GM18499 (cell line): ENCODE results near the gene COL5A3.
"Not testable (repeated sequence)": the region's sequence is repeated elsewhere in the genome, so short reads cannot be mapped to it uniquely, and the experiment has no call there.

Source experiments
- ATAC-seq: cut with Tn5 transposase; IDR thresholded peaks from one replicate; pipeline ENCODE4 v1.9.1; 2021; ENCODE audit warnings: moderate number of reproducible peaks; ENCODE audit not compliant: insufficient read depth, unreplicated experiment

The COL5A3 gene

GRCh38 chr19:9941671-9942070 is 68.6 kb downstream of the COL5A3 start:
- no peak for ATAC-seq

DNA sequence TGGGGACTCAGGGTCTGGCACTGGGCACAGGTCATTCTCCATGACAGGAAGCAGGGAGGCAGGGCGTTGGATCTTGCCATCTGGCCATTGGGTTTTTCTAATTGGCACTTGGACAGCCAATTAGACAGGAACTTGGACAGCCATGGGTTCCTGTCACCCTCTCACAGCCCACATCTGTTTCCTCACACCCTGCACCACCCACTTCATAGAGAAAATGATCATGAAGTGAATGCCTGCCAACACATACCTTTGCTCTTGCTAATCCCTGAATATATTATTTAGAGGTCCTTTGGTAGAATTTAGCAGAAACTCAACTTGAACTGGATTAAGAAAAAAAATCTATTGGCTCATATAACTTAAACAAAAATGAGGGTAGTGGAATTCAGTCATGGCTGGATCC is 69.1 kb downstream of the COL5A3 start:
- ATAC-seq, result no peak

- no peak for ATAC-seq
Observed at GRCh38 chr19:9940778-9941177, 69.5 kb downstream of the COL5A3 start.

GRCh38 chr19:9939301-9939913 is 70.9 kb downstream of the COL5A3 start:
- no peak for ATAC-seq

DNA sequence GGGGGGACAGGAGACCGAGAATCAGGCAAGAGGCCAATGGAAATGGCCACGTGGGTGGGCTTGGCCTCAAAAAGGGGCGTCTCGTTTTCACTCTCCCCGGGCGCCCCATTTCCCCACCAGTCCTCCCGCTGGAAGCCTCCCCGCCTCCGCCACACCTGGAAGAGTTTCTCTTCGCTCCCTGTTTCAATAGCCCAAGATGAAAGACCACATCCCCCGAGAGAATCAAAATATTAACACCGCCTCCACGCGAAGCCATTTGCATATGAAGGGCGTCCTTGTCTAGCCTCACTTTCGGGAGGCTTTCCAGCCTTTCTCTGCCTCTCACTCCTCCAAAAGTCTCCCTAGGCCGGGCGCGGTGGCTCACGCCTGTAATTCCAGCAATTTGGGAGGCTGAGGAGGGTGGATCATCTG is 73.3 kb downstream of the COL5A3 start:
- no peak for ATAC-seq

DNA sequence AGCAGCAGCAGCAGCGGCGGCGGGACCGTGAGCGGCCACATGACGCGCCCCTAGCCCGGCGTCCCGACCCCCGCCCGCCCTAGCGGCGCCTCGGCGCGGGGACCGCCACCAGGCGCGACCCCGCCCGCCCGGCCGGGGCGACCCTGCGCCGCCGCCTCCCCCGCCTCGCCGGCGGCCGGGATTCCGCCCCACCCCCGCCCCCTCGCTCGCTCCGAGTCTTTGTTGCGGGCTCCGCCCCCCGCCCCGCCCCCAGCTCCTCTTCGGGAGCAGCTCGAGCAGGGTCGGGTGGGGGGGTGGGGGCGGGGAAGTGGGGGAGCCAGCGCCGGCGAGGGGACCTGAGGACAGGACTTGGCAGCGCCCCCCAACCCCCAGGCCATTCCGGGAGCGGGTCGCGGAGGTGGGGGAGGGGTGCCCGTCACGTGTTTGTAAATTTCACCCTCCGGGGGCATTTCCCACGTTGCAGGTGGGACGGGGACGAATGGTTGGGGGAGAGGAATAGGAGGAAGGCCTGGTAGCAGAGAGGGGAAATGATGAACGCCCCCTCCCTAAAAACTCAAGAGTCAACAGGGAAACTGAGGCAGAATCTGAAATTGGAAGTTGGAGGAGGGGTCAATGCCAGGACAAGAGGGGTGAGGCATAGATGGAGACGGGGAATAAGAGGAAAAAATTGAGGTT is 73.8 kb downstream of the COL5A3 start, which contains the start of gene OLFM2:
OLFM2 (minus strand) TSS at position 190 of the 675 bp plus-strand sequence; CDS start at position 41, 149 bp downstream.
- no peak for ATAC-seq

GRCh38 chr19:9935506-9936325 is 74.6 kb downstream of the COL5A3 start:
- no peak for ATAC-seq

DNA sequence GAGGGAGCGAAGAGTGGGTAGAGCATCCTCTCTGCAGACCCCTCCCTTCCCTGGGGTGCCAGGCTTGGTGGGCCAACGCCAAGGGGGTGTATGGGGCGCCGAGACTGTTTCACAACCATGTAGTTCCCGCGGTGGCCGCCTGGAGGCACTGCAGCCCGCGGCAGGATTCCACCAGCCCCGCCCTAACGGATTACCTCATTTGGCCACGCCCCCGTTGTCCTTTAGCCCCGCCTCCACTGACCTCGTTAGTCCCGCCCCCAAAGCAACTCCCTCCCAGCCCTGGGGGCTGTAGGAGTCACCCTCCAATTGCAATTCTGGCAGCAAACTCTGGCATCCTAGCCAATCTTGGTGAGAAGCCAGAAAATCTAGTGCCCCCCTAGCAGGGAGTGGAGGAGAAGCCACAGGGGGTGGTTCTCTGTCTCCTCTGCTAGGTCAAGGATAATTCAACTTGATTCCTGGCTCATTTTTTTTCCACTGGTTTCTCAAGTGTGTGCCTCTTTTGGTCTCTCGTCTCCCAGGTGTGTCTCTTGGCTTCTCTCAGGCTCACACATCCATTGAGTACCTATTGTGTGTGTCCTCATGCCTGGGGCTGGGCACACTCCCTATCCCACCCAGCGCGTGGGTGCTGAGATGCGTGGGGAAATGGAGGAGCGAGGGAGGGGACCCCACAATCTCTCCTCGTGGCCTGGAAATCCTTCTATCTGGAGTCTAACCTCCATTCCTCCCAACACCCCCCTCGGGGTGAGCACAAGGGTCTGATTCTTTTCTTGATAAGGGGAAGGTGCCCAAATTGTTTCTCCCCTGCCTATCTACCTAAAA is 76.0 kb downstream of the COL5A3 start:
- no peak for ATAC-seq

DNA sequence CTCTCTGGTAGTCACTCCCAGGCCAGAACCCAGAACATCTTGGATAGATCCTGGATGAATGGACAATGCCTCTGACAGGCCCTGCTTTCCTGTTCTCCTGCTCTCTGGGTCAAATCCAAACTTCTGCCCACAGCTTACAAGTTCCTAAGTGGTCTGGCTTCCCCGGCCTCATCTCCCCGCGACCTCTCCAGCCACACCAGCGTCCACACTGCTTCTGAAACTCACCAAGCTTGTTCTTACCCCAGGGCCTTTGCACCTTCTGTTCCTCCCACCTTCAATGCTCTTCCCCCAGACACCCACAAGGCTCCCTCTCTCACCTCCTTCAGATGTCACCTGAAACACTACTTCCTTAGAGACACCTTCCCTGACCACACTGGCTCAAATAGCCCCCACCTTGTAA is 77.5 kb downstream of the COL5A3 start:
- ATAC-seq, result no peak

DNA sequence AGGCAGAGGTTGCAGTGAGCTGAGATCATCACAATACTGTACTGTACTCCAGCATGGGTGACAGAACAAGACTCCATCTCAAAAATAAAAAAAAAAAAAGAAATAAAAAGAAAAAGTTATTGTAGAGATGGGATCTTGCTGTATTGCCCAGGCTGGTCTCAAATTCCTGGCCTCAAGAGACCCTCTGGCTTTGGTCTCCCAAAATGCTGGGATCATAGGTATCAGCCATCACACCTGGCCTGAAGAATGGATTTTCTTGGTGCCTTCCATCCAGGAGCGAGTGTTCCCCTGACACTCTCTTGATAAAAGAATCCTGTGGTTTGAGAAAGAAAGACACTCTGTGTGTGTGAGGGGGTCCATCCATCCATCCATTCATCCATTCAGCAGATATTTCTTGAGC is 78.7 kb downstream of the COL5A3 start:
- no peak for ATAC-seq

DNA sequence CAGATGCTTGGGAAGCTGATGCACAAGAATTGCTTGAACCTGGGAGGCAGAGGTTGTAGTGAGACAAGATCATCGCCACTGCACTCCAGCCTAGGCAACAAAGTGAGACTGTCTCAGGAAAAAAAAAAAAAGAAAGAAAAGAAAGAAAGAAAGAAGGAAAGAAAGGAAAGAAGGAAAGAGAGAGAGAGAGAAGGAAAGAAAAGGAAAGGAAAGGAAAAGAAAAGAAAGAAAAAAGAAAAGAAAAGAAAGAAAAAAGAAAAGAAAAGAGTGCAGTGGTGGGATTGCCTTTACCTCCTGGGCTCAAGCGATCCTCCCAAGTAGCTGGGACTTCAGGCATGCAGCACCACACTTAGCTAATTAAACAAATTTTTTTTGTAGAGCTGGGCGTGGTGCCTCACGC is 86.9 kb downstream of the COL5A3 start:
- ATAC-seq, result no peak

DNA sequence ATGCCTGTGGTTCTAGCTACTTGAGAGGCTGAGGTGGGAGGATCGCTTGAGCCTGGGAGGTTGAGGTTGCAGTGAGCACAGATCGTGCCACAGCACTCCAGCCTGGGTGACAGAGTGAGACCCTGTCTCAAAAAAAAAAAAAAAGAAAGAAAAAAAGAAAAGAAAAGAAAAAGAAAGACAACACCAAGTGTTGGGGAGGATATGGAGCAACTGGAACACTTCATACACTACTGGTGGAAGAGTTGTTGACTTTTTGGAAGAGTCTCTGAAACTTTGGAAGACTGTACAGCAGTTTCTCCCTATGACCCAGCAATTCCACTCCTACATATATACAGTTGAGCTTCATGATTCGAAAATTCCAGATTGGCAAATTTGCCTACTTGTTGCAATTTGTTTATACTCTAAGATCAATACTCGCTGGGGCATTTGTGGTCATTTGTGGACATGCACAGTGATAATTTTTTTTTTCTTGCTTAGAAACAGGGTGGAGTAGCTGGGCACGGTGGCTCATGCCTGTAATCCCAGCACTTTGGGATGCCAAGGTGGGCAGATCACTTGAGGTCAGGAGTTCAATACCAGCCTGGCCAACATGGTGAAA is 87.4 kb downstream of the COL5A3 start:
- ATAC-seq, result not testable (repeated sequence)

- ATAC-seq, result no peak
Observed at GRCh38 chr19:9917321-9917720, 93.0 kb downstream of the COL5A3 start.

DNA sequence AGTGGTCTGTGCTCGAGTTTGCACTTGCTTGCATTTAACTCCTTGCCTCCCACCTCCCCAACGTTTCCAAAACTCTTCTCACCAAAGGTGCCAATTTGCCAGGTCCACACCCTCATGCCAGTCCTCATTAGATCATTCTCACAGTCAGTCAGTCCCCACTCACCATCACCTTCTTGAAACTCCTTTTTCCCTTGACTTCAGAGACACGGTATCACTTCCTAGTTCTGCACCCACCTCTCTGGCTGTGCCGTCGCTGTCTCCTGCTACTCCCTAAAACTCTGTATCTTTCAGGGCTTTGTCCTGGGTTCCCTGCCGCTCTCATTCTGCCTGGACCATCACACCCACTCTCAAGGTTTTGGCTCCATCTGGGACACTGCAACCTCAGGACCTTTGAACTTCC is 93.6 kb downstream of the COL5A3 start:
- ATAC-seq, result no peak

DNA sequence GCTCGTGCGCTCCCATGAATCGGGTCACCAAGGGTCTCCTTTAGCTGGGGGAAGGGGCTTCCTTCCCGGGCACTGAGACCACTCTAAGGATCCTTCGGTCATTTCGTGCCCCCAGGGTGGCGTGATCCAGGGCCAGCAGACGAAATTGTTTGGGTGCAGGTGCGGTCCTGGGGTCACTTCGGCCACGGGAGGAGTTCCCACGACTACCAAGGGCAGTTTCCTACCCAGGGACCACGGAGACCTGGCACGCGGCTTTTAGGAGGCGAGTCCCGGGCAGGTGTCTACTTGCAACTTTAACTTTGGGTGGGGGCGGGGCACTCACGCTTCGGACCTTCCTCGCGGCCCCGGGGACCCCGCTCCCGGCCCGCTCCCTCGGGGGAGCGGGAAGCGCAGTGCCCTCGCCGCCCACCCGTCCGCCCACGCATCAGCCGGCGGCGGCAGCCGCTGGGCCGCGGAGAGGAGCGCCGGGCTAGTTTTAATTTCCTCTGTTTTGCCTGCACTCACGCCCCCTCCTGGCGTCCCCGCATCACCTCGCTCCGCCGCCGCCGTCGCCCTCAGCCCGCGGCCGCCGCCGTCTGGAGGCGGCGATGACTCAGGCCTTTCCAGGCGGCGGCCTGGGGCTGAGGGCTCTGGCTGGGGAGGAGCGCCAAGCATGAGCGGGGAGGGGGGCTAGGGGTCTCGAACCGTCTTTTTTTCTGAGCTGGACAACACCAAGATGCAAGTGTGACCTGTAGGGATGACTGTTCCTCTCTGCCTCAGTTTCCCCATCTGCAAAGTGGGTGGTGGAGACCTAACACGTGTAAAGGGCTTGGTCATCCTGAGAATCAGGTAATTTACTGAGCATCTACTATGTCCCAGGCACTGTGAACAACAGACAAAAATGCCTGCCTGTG is 95.7 kb downstream of the COL5A3 start:
- no peak for ATAC-seq

DNA sequence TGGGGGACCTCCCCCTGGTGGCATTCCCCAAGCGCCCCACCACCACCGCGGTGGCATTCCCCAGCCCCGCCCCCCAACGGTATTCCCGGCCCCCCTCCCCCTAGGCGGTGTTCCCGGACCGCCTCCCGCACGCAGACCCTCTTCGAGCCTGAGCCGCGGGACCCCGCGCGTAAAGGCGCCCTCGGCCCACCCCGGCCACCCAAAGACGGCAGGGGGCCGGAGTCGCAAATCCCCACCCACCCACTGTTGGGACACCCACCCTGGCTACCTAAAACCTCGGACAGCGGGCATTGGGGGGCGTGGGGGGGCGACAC is 96.3 kb downstream of the COL5A3 start:
- ATAC-seq, result no peak

- ATAC-seq, result no peak
Observed at GRCh38 chr19:9913237-9914000, 96.9 kb downstream of the COL5A3 start.

DNA sequence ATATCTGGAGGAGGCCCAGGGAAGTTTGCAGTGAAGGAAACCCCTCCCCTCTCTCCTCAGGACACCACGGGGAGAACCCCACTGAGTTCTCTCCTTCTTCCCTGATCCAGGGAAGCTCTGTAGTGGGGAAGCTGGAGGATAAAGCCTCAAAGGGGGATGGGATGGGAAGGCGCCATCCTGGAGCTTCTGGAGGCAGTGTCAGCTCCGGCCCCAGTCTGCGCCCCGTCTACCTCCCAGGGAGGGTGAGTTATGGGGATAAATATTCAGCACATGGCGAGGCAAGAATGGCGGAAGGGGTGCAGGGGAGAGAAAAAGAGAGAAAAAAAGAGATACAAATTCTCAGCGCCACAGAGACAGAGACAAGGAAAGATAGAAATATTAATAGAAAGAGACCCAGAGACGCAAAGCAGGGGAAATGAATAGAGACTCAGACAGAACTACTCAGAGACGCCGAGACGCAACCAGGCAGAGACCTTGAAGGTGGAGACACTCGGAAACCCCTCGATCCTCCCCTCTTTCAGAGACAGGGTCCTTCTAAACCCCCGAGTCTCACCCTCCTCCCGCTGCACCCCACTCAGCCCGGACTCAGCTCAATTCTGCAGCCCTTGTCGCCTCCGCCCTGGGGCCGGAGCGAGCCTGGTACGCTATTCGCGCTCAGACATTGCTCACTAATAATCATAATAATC is 97.6 kb downstream of the COL5A3 start:
- ATAC-seq, result no peak
